Skeletal muscle tissue (tissue), 4 donors: Measurements from ENCODE around the gene SLC39A9. TPM values are rescaled to one million over a fixed set of nuclear protein-coding genes. Genes with fewer than 3 reads are reported as not detected.
"Not testable (repeated sequence)": the region's sequence is repeated elsewhere in the genome, so short reads cannot be mapped to it uniquely, and the experiment has no call there.

Experiments
- H3K27ac ChIP-seq: one replicate; pipeline ENCODE4 v1.7.0; 2013; ENCODE audit warnings: mild to moderate bottlenecking, low read depth, low read length, inconsistent platforms
- H3K27me3 ChIP-seq, 3 donors: one replicate each; pipeline ENCODE4 v1.7.0; 2013; ENCODE audit warnings: low read length in 3 of 3; ENCODE audit not compliant: control insufficient read depth in 3 of 3, insufficient read depth in 3 of 3
- H3K36me3 ChIP-seq, 3 donors: one replicate each; pipeline ENCODE4 v1.7.0; 2013; ENCODE audit warnings: low read length in 3 of 3; ENCODE audit not compliant: control insufficient read depth in 3 of 3, insufficient read depth in 3 of 3
- H3K4me1 ChIP-seq, 3 donors: one replicate each; pipeline ENCODE4 v1.7.0; 2013; ENCODE audit warnings: low read length in 3 of 3, mild to moderate bottlenecking in 3 of 3; ENCODE audit not compliant: control insufficient read depth in 3 of 3, insufficient read depth in 3 of 3
- H3K4me3 ChIP-seq, 3 donors: one replicate each; pipeline ENCODE4 v1.7.0; 2013; ENCODE audit warnings: low read length in 3 of 3
- H3K9ac ChIP-seq, 3 donors: one replicate each; pipeline ENCODE4 v1.7.0; 2013; ENCODE audit warnings: low read length in 3 of 3, mild to moderate bottlenecking in 3 of 3, moderate library complexity in 2 of 3, low read depth in 1 of 3
- H3K9me3 ChIP-seq, 3 donors: one replicate each; pipeline ENCODE4 v1.7.0; 2013; ENCODE audit warnings: low read length in 3 of 3; ENCODE audit not compliant: control insufficient read depth in 3 of 3
- total RNA-seq: library from RNA; depleted of rRNA; stranded (reverse); fragments of >200 nt; gene quantifications from one replicate; pipeline ENCODE4 v1.2.3, GENCODE V29; 2014
- donor health status: Osteomylitis.

SLC39A9 gene
- total RNA-seq, 1 donor from 2014 or later = 52.7 TPM

DNA sequence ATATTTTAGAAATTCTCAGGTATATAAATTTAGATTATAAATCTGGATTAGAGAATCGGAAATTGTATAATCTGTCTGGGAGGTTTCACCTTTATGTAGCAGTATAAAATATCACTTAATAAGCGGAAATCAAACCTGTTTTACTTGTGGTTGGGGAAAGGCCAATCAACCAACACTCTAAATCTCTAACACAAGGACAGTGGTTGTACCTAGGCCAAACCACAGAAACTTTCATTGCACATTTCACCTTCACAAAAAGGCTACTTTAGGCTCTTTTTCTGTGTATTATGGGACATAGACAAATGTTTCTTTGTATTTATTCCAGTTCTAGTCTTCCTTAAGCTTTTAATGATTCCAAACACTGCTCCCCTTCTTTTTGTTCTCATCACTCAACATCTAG lies 20.2 kb upstream of the SLC39A9 start:
- Histone ChIP-seq H3K4me1 (no peaks in the 10 kb centered on the region), H3K27ac (no peak overlapping the region), H3K27me3 (no peaks in the 10 kb centered on the region), H3K4me3 (no peak overlapping the region), H3K9me3 (peaks cover 0 to 2% (median 0%) of the 10 kb centered on the region in 3 donors), H3K9ac (no peak overlapping the region), H3K36me3 (peaks cover 6 to 20% (median 18%) of the 10 kb centered on the region in 3 donors)

- Histone ChIP-seq H3K36me3 (peaks cover 7 to 35% (median 23%) of the 10 kb centered on the region in 3 donors), H3K9me3 (no peaks in the 10 kb centered on the region), H3K27me3 (no peaks in the 10 kb centered on the region)
Observed at GRCh38 chr14:69387311-69387710, 11.2 kb upstream of the SLC39A9 start.

GRCh38 chr14:69391400-69391799 lies 7.1 kb upstream of the SLC39A9 start:
- not testable (repeated sequence) for H3K27me3 ChIP-seq, H3K9ac ChIP-seq, H3K27ac ChIP-seq, H3K4me1 ChIP-seq, H3K4me3 ChIP-seq, H3K9me3 ChIP-seq
- H3K36me3 ChIP-seq = peaks cover 18 to 59% (median 44%) of the 10 kb centered on the region in 3 donors

More at GRCh38 chr14:69387311-69387710, 11.2 kb upstream of the SLC39A9 start:
- Histone ChIP-seq H3K9ac (no peak overlapping the region), H3K4me1 (no peaks in the 10 kb centered on the region), H3K27ac (no peak overlapping the region), H3K4me3 (no peak overlapping the region)

- Histone ChIP-seq H3K4me1 (peaks cover 8 to 11% (median 9%) of the 10 kb centered on the region in 3 donors), H3K9ac (no peak overlapping the region), H3K36me3 (peaks cover 18 to 53% (median 40%) of the 10 kb centered on the region in 3 donors), H3K27ac (no peak overlapping the region), H3K27me3 (no peaks in the 10 kb centered on the region), H3K4me3 (no peak overlapping the region), H3K9me3 (no peaks in the 10 kb centered on the region)
Observed at GRCh38 chr14:69392481-69392880, 6.0 kb upstream of the SLC39A9 start.

DNA sequence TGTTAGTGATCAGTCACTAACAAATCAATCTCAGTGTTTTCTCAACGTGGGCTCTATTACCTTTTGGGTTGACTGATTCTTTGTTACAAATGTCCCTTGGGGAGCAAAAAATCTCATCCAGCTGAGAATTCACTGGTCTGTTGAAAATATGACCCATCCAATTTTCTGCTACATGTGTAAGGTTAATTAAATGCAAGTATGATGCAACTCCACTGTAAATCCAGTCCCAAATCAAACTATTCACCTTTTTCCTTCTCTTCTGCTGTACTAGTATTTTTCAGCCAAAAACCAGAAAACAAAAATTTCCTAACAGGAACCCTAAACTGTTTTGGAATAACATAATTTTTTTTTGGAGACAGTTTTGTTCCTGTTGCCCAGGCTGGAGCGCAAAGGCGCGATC lies 2.6 kb upstream of the SLC39A9 start:
- Histone ChIP-seq H3K4me1 (peaks cover 25 to 29% (median 27%) of the 10 kb centered on the region in 3 donors), H3K9ac (no peak overlapping the region), H3K4me3 (no peak overlapping the region), H3K36me3 (peaks cover 18 to 44% (median 32%) of the 10 kb centered on the region in 3 donors), H3K27me3 (no peaks in the 10 kb centered on the region), H3K27ac (no peak overlapping the region), H3K9me3 (no peaks in the 10 kb centered on the region)

- H3K4me1 ChIP-seq = peaks cover 28 to 35% (median 29%) of the 10 kb centered on the region in 3 donors
- peaks cover 8 to 18% (median 16%) of the 10 kb centered on the region in 3 donors for H3K36me3 ChIP-seq
- H3K9me3 ChIP-seq = no peaks in the 10 kb centered on the region
- H3K9ac ChIP-seq = peak overlapping the region; percentile 91 to 97 (median 96)
- H3K27me3 ChIP-seq = no peaks in the 10 kb centered on the region
- peak overlapping the region; percentile 88 to 99 (median 96) for H3K4me3 ChIP-seq
- peak overlapping the region; percentile 81 for H3K27ac ChIP-seq
Observed at GRCh38 chr14:69398818-69399210, 322 bp downstream of the SLC39A9 start.

- H3K4me3 ChIP-seq = peak overlapping the region; percentile 88 to 99 (median 96)
- H3K27ac ChIP-seq = no peak overlapping the region
- no peaks in the 10 kb centered on the region for H3K27me3 ChIP-seq
- no peaks in the 10 kb centered on the region for H3K9me3 ChIP-seq
- peaks cover 28 to 38% (median 29%) of the 10 kb centered on the region in 3 donors for H3K4me1 ChIP-seq
- H3K36me3 ChIP-seq = peaks cover 4 to 12% (median 10%) of the 10 kb centered on the region in 3 donors
- H3K9ac ChIP-seq = peak overlapping the region in 1 of 3 donors; percentile 40
Observed at GRCh38 chr14:69399750-69400149, 1.3 kb downstream of the SLC39A9 start.

DNA sequence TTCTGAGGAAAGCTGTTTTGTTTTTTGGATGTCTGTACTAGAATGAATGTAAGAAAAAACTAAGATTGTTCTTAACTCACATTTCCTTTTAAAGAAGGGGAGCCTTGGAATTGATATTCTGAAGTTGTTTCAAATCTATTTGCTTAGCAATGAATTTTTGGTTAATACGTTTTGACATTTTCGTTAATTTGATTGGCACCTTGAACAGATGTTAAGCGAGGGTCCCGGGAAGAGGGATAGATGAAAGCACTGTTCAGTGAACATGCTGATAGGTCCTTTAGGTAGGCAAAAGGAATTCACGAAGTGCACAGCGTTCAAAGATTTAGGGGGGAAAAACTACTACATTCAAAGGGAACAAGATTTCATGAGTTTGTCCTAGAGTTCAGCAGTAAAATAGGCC lies 1.7 kb downstream of the SLC39A9 start:
- H3K4me1 ChIP-seq = peaks cover 28 to 38% (median 29%) of the 10 kb centered on the region in 3 donors
- H3K4me3 ChIP-seq = peak overlapping the region; percentile 22 to 96 (median 88)
- H3K36me3 ChIP-seq = peaks cover under 1 to 8% (median 6%) of the 10 kb centered on the region in 3 donors
- H3K9ac ChIP-seq = peak overlapping the region in 1 of 3 donors; percentile 40
- H3K9me3 ChIP-seq = no peaks in the 10 kb centered on the region
- no peaks in the 10 kb centered on the region for H3K27me3 ChIP-seq
- H3K27ac ChIP-seq = no peak overlapping the region

- no peaks in the 10 kb centered on the region for H3K9me3 ChIP-seq
- peaks cover 24 to 36% (median 28%) of the 10 kb centered on the region in 3 donors for H3K4me1 ChIP-seq
- no peak overlapping the region for H3K4me3 ChIP-seq
- no peak overlapping the region for H3K9ac ChIP-seq
- no peak overlapping the region for H3K27ac ChIP-seq
- H3K36me3 ChIP-seq = no peaks in the 10 kb centered on the region
- H3K27me3 ChIP-seq = no peaks in the 10 kb centered on the region
Observed at GRCh38 chr14:69401841-69402240, 3.3 kb downstream of the SLC39A9 start.

DNA sequence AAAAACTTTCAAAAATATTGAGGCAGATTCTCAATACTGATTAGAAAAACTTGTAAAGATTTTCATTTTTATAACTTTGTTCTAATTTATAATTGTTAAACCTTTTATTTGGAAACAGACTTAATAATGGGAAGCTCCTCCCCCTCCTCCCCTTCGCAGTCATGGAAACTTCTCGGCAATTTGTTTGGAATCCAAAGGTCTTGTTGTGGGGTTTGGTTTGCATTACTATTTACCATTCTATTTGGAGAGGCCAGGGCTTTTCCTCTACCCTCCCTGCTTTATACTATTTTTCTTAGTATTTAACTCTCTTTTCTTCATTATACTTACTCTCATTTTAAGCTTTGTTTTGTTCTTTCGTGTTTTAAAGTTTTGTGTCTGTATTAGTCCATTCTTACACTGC lies 6.0 kb downstream of the SLC39A9 start:
- H3K9ac ChIP-seq = no peak overlapping the region
- H3K36me3 ChIP-seq = no peaks in the 10 kb centered on the region
- H3K27me3 ChIP-seq = no peaks in the 10 kb centered on the region
- H3K27ac ChIP-seq = no peak overlapping the region
- no peak overlapping the region for H3K4me3 ChIP-seq
- H3K9me3 ChIP-seq = no peaks in the 10 kb centered on the region
- peaks cover 13 to 24% (median 16%) of the 10 kb centered on the region in 3 donors for H3K4me1 ChIP-seq
